Muscle layer of colon (tissue), 2 donors: Measurements from ENCODE around the gene ZNF544.

Experiments
- H3K27ac ChIP-seq: one replicate; pipeline ENCODE4 v1.7.0; 2013; ENCODE audit warnings: low read depth, mild to moderate bottlenecking, low read length, moderate library complexity
- H3K27me3 ChIP-seq, 2 donors: one replicate each; pipeline ENCODE4 v1.7.0; 2013; ENCODE audit warnings: low read length in 2 of 2, mild to moderate bottlenecking in 2 of 2; ENCODE audit not compliant: insufficient read depth in 2 of 2, control insufficient read depth in 1 of 2
- H3K36me3 ChIP-seq: one replicate; pipeline ENCODE4 v1.7.0; 2013; ENCODE audit warnings: mild to moderate bottlenecking, low read length; ENCODE audit not compliant: insufficient read depth
- H3K4me1 ChIP-seq: one replicate; pipeline ENCODE4 v1.7.0; 2013; ENCODE audit warnings: mild to moderate bottlenecking, low read length; ENCODE audit not compliant: insufficient read depth
- H3K4me3 ChIP-seq, 2 donors: one replicate each; pipeline ENCODE4 v1.7.0; 2013; ENCODE audit warnings: low read length in 2 of 2, low read depth in 1 of 2, mild to moderate bottlenecking in 1 of 2, moderate library complexity in 1 of 2
- H3K9ac ChIP-seq: one replicate; pipeline ENCODE4 v1.7.0; 2013; ENCODE audit warnings: low read length
- H3K9me3 ChIP-seq: one replicate; pipeline ENCODE4 v1.7.0; 2013; ENCODE audit warnings: mild to moderate bottlenecking, low read length
- donor health status: abdominal sarcoma.
- donor health status: Adenocarcinoma of cecum.

Gene ZNF544

GRCh38 chr19:58228585-58229254 lies at the start of gene ZNF544:
Gene ZNF544 (plus strand): TSS chr19:58228914. CDS start chr19:58244024, 15,110 bp downstream.
- Histone ChIP-seq H3K9me3 (peaks cover 31% of the 10 kb centered on the region), H3K9ac (peak within 1 kb of the TSS; percentile 29)

GRCh38 chr19:58181902-58182576 lies 46.7 kb upstream of the ZNF544 start:
- H3K9me3 ChIP-seq, result peaks cover 68% of the 10 kb centered on the region
- H3K4me1 ChIP-seq, result no peaks in the 10 kb centered on the region
- H3K4me3 ChIP-seq, result peak overlapping the region; percentile 48 to 86
- H3K36me3 ChIP-seq, result peaks cover 17% of the 10 kb centered on the region
- no peak overlapping the region for H3K9ac ChIP-seq
- H3K27me3 ChIP-seq, result no peaks in the 10 kb centered on the region
- H3K27ac ChIP-seq, result peak overlapping the region; percentile 28

More at GRCh38 chr19:58228585-58229254, at the start of gene ZNF544:
- H3K36me3 ChIP-seq, result peaks cover 32% of the 10 kb centered on the region
- peaks cover 11% of the 10 kb centered on the region for H3K4me1 ChIP-seq
- no peaks in the 10 kb centered on the region for H3K27me3 ChIP-seq
- peak within 1 kb of the TSS; percentile 57 for H3K27ac ChIP-seq
- H3K4me3 ChIP-seq, result peak within 1 kb of the TSS; percentile 77 to 97

- Histone ChIP-seq H3K4me1 (no peaks in the 10 kb centered on the region), H3K9ac (no peak overlapping the region), H3K9me3 (peaks cover 70% of the 10 kb centered on the region), H3K27me3 (no peaks in the 10 kb centered on the region), H3K4me3 (peak overlapping the region; percentile 75 to 86), H3K27ac (peak overlapping the region; percentile 28), H3K36me3 (peaks cover 23% of the 10 kb centered on the region)
Observed at GRCh38 chr19:58182577-58182988, 46.1 kb upstream of the ZNF544 start.

- Histone ChIP-seq H3K27ac (peak within 1 kb of the TSS; percentile 81), H3K27me3 (no peaks in the 10 kb centered on the region), H3K4me3 (peak within 1 kb of the TSS; percentile 75 to 86), H3K36me3 (peaks cover 29% of the 10 kb centered on the region), H3K9ac (peak within 1 kb of the TSS; percentile 37), H3K9me3 (peaks cover 66% of the 10 kb centered on the region), H3K4me1 (no peaks in the 10 kb centered on the region)
Observed at GRCh38 chr19:58182989-58183816, 45.5 kb upstream of the ZNF544 start, which contains the start of gene ZNF274. Gene ZNF274 (plus strand): TSS chr19:58183061. CDS start chr19:58183966, 905 bp downstream.

- Histone ChIP-seq H3K4me1 (no peaks in the 10 kb centered on the region), H3K36me3 (peaks cover 29% of the 10 kb centered on the region), H3K9ac (peak overlapping the region; percentile 37), H3K4me3 (peak overlapping the region; percentile 75 to 86), H3K27ac (peak overlapping the region; percentile 81), H3K27me3 (no peaks in the 10 kb centered on the region), H3K9me3 (peaks cover 66% of the 10 kb centered on the region)
Observed at GRCh38 chr19:58183817-58184215, 44.9 kb upstream of the ZNF544 start.

GRCh38 chr19:58196901-58197616 lies 31.7 kb upstream of the ZNF544 start:
- Histone ChIP-seq H3K9me3 (peaks cover 96% of the 10 kb centered on the region), H3K4me3 (peak overlapping the region in 1 of 2 donors; percentile 43)

GRCh38 chr19:58203814-58204475 lies 24.8 kb upstream of the ZNF544 start:
- no peak overlapping the region for H3K9ac ChIP-seq
- H3K9me3 ChIP-seq, result peaks cover 98% of the 10 kb centered on the region
- no peaks in the 10 kb centered on the region for H3K27me3 ChIP-seq
- H3K27ac ChIP-seq, result no peak overlapping the region
- H3K4me1 ChIP-seq, result no peaks in the 10 kb centered on the region
- peak overlapping the region in 1 of 2 donors; percentile 31 for H3K4me3 ChIP-seq
- H3K36me3 ChIP-seq, result peaks cover 64% of the 10 kb centered on the region

More at GRCh38 chr19:58196901-58197616, 31.7 kb upstream of the ZNF544 start:
- no peaks in the 10 kb centered on the region for H3K4me1 ChIP-seq
- no peaks in the 10 kb centered on the region for H3K27me3 ChIP-seq
- no peak overlapping the region for H3K9ac ChIP-seq
- H3K36me3 ChIP-seq, result peaks cover 63% of the 10 kb centered on the region
- H3K27ac ChIP-seq, result no peak overlapping the region

GRCh38 chr19:58204566-58204965 lies 24.1 kb upstream of the ZNF544 start:
- Histone ChIP-seq H3K4me3 (no peak overlapping the region), H3K9me3 (peaks cover 98% of the 10 kb centered on the region), H3K27me3 (no peaks in the 10 kb centered on the region), H3K4me1 (no peaks in the 10 kb centered on the region), H3K36me3 (peaks cover 70% of the 10 kb centered on the region), H3K27ac (no peak overlapping the region), H3K9ac (no peak overlapping the region)

- Histone ChIP-seq H3K36me3 (peaks cover 80% of the 10 kb centered on the region), H3K4me1 (no peaks in the 10 kb centered on the region), H3K9me3 (peaks cover 98% of the 10 kb centered on the region), H3K27ac (no peak overlapping the region), H3K27me3 (no peaks in the 10 kb centered on the region), H3K4me3 (peak overlapping the region in 1 of 2 donors; percentile 54), H3K9ac (no peak overlapping the region)
Observed at GRCh38 chr19:58209577-58209976, 19.1 kb upstream of the ZNF544 start.

GRCh38 chr19:58212336-58213074 lies 16.2 kb upstream of the ZNF544 start:
- peaks cover 97% of the 10 kb centered on the region for H3K9me3 ChIP-seq
- H3K4me3 ChIP-seq, result peak overlapping the region in 1 of 2 donors; percentile 33
- no peaks in the 10 kb centered on the region for H3K27me3 ChIP-seq
- H3K4me1 ChIP-seq, result no peaks in the 10 kb centered on the region
- peaks cover 53% of the 10 kb centered on the region for H3K36me3 ChIP-seq
- H3K27ac ChIP-seq, result no peak overlapping the region
- H3K9ac ChIP-seq, result no peak overlapping the region
